CD4-positive, alpha-beta T cell treated with Interleukin-2 at 100 ng/mL for 4 hours (primary cell): Measurements from ENCODE around the gene MOV10L1.
"Not testable (repeated sequence)": the region's sequence is repeated elsewhere in the genome, so short reads cannot be mapped to it uniquely, and the experiment has no call there.

Experiments used
- DNase-seq: peaks from one replicate; pipeline ENCODE4 v3.0.0-alpha.2; 2020; ENCODE audit warnings: low spot score

Gene MOV10L1

DNA sequence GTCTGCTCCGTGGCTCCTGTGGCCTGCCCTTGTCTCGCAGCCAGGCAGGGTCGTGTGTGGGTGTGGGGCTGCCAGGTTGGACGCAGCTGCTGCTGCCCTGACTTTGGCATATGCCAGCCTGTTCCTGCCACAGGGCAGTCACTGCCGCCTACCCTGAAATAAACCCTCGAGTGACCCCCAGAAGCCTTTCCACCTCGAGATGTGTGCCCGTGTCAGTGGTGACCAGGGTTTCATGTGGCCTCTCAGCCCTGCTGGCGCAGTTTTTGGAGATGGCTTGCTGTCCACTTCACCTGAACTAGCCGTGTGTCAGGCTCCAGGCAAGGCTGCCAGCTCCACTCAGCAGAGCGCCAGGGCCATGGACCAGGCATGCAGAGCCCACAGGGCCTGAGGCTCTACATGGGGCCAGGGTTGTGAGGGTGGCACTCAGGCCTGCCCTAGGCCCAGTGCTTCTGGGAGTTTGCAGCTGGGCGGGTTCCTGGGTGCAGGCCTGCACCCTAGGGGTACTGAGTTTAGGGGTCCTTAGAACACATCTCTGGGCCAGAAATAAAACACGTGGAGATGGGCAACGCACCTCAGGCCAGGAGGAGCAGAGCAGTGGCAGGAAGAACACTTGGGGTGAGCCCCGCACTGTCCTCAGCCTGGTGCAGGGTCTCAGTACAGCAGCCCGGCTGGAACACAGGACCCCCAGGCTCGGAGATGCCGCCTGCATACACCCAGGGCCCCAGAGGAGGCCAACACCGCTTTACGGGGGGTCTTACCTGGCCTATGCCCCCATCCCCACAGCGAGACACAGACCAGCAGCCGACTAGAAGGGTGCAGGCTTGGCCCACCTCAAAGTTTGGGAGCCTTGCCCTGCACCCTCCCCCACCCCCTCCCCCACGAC is 71.9 kb downstream of the MOV10L1 start:
- DNase-seq = no peak

DNA sequence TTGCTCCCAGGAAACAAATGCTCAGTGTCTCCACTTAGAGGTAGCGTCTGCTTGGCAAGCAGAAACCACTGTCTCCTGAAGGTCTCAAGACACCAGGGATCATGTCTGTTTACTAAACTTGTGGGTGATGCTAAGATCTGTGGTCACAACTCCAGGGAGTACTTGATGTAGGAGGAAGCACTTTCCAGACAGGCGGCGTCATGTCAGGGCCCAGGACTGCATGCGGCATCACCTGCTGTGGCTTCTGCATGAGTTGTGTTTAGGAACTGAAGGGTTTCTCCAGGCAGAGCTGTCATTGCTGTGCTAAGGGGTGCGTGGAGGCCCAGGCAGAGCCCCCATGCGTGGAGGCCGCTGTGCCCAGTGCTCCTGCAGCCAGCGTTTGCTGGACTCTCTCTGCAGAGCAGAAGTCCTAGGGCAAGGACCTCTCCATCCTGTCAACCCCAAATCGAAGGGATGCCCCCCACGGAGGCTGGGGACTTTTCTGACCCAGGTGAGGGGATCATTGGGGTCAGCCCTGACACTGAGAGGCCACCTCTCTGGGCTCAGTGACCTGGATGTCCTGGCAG is 72.7 kb downstream of the MOV10L1 start:
- DNase-seq = no peak

DNA sequence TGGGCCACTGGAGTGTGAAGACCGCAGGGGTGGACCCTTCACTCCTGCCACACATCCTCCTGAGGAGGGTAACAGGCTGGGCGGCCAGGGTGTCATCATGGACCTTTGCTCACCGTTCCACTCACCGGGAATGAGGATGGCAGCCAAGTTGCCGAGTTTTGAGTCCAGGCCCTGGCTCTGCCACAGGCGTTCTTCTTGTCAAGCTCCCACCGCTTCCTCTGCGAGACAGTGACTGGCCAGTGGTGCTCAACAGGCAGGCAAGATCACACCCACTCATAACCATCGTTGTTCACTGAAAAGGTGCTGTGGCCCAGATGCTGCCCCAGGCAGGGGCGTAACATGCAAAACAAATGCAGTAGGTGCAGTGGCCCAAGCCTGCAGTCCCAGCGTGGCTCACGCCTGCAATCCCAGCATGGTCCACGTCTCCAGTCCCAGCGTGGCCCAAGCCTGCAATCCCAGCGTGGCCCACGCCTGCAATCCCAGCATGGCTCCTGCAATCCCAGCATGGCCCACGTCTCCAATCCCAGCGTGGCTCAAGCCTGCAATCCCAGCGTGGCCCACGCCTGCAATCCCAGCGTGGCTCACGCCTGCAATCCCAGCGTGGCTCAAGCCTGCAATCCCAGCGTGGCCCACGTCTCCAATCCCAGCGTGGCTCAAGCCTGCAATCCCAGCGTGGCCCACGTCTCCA is 75.8 kb downstream of the MOV10L1 start:
- DNase-seq = no peak

DNA sequence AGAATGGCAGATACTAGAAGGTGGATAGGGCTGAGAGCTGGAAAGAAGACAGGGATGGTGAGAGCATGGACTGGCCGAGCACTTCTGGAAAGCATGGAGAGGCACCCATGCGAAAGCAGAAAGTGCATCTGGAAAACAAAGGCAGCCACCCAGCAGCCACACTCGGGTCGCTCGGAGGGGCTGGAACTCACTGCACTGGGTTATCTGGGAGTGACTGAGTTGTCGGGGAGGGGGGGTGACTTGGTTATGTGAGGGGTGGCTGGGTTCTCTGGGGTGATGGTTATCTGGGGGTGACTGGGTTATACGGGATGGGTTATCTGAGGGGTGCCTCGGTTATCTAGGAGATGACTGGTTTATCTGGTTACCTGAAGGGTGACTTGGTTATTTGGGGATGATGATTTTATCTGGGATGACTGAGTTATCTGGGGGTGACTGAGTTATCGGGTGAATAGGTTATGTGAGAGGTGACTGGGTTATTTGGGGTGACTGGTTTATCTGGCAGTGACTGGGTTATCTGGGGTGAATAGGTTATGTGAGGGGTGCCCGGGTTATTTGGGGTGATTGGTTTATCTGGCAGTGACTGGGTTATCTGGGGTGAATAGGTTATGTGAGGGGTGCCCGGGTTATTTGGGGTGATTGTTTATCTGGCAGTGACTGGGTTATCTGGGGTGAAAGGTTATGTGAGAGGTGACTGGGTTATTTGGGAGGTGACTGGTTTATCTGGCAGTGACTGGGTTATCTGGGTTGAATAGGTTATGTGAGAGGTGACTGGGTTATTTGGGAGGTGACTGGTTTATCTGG is 78.1 kb downstream of the MOV10L1 start:
- no peak for DNase-seq

DNA sequence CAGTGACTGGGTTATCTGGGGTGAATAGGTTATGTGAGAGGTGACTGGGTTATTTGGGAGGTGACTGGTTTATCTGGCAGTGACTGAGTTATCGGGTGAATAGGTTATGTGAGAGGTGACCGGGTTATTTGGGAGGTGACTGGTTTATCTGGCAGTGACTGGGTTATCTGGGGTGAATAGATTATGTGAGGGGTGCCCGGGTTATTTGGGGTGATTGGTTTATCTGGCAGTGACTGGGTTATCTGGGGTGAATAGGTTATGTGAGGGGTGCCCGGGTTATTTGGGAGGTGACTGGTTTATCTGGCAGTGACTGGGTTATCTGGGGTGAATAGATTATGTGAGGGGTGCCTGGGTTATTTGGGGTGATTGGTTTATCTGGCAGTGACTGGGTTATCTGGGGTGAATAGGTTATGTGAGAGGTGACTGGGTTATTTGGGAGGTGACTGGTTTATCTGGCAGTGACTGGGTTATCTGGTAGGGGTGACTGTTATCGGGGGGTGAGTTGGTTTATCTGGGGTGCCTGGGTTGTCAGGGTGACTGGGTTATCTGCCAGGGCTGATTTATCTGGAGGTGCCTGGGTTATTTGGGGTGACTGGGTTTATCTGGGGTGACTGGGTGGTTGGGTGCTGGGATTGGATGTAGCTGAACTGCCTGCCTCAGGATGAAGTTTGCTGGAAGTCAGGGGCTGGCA is 78.8 kb downstream of the MOV10L1 start:
- not testable (repeated sequence) for DNase-seq

DNA sequence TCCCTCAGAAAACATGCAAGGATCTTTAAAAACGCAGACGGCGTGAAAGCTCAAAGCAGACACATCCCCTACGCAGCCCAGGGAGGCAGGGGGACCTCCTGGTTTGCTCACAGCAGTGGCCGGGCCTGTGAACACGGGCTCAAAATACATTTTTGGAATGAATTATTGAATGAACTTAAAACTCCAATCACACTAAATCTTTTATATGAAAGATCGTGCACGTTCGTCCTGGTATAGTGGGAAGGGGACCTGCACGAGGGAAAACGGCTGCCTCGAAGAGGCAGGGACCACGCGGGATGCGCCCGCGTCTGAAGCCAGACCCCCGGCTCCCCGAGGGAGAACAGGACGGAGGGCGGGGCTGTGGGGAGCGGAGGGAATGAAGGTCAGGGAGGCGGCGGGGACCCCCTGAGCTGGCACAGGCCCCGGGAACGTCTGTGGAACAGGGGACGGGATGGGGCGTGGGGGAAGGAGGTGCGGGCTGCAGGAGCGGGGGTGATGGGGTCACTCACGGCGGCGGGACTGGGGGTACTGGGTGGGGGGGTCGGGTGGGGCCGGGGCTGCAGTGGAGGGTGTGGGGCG is 79.5 kb downstream of the MOV10L1 start:
- DNase-seq = no peak

DNA sequence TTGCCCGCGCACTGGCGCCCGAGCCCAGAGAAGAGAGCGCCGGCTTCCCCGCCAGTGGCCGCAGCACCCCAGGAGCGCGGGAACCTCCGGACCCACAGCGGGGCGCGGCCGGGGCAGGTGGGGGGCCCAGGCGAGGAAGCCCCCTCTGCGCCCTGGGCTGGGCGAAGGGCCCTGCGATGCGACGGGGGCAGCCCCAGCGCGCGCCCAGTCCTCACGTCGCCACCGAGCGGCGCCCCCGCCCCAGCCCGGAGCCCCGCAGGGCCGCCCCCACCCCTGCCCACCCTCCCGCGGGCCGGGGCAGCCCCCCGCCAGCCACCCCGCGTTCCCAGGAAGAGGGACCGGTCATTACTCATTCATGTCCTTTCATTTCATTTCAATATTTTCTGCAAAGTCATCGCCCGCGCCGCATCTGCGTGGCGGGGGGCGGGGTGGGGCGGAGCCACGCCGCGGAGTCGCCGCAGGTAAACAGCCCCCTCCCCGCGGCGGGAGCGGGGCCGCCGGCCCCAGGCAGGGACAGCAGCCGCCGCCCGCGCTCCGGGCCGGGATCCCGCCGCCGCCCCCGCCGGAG is 80.1 kb downstream of the MOV10L1 start:
- no peak for DNase-seq

DNA sequence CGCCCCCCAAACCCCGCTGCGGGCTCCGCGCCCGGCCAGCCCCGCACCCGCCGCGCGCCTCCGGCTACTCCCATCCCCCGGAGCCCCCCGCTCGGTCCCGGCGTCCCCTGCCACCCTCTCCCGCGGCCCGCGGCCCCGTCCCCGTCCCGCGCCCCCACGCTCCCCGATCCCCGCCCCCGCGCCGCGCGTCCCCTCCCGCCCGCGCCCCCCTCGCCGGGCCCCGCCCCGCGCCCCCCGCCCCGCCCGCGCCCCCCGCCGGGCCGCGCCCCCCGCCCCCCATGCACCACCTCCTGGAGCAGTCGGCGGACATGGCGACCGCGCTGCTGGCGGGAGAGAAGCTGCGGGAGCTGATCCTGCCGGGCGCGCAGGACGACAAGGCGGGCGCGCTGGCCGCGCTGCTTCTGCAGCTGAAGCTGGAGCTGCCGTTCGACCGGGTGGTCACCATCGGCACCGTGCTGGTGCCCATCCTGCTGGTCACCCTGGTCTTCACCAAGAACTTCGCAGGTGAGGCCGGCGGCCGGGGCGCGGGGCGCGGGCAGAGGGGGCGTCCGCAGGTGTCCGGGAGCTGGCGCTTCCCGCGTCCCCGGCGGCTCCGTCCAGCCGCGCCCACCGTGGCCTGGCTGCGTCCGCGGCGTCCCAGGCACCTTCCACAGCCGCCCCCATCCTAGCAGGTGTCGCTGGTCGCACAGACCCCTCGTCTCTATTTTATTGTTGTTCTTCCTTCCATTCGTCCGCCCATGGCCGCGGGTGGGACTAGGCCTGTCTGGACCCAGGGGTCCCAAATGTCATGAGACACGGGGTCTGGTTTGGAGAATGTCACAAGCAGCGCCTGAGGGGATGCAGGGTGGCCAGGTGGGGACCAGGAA is 80.9 kb downstream of the MOV10L1 start, which contains the start of gene PANX2:
TSS of gene PANX2 (plus strand) at position 279 of the 866 bp plus-strand sequence. CDS start at position 279, 0 bp downstream.
- DNase-seq = no peak

DNA sequence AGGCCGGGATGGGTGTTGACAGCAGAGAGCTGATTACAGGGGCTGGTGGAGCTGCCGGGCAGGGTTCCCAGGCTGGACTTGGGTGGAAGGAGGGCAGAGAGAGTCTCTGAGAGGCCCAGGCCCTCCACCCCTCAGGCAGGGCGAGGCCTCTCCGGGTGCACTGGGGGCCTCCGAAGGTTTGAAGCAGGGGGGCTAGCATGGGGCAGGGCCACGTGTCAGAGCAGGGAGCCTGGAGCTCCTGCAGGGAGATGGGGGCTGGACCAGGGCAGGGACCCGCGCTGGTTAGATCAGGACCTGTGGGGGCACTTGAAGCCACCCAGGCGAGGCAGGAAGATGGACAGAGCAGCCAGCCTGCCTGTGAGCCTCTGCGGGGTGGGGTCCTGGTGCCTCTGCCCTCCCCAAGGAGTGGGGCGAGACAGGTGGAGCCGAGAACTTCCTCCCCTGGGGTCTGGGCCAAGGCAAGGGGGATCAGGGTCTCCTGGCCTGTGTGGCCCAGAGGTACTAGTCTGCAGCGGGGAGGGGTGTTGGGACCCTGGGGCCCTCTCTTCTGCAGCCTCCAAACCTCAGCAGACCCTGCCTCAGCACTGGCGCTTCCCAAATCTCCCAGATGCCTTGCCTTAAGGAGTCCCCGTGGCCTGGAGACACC is 81.6 kb downstream of the MOV10L1 start:
- no peak for DNase-seq

DNA sequence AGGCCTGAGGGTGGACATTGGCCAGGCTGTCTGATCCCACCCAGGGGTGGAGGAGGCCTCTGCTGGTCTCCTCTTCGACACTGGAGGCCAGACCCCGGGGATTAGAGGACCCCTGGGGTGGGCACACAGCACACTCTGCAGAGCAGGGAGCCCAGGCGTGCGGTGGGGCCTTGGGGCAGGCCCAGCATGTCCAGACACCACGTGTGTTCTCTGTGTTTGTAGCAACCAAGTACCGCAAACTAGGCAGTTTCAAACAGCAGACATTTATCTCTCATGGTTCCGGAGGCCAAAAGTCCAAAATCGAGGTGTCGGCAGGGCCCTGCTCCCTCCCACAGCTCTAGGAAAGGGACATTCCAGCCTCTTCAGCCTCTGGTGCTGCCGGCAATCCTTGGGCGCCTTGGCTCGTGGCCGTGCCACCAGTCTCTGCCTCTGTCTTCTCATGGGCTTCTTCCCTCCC is 82.2 kb downstream of the MOV10L1 start:
- DNase-seq = no peak

DNA sequence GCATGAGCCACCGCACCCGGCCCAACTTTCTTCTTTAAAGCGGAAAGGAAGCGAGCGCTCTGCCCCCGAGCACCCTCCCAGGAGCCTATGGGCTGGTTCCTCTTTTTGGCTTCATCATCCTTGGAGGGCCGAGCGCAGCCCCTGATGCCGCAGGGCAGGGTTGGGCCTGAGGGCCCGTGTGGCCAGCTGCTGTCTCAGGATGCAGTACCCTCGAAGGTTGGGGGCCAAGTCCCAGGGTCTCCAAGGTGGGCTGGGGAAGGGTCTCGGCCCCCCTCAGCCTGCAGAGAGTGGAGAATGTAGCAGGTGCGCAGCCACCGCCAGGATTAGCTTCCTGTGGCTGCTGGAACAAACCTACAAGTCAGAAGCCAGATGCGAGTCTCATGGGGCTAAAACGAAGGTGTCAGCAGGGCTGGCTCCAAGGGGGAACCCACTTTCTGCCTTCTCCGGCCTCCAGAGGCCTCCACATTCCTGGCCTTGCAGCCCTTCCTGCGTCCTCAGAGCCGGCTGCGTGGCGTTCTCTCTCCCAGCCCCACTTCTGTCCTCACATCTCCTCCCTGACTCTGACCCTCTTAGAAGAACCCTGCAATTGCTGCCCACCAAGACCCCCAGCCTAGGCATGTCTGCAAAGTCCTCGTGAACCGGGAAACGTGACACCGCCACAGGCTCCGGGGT is 83.6 kb downstream of the MOV10L1 start:
- no peak for DNase-seq

DNA sequence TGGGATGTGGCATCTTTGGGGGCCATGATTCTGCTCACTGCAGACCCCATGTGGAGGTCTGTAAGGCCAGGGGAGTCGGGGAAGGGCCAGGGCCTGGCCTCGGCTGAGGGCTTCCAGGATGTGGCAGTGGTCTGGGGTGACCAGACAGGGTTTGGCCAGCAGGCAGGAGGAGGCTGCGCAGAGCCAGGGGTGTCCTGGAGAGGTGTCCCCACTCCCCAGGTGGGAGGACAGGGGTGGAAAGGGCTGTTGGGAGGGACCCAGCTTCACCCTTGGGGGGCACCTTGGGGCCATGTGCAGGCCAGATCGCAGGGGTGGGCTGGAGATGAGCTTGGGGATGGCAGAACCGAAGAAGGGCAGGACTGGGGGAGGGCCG is 84.2 kb downstream of the MOV10L1 start:
- DNase-seq = no peak

DNA sequence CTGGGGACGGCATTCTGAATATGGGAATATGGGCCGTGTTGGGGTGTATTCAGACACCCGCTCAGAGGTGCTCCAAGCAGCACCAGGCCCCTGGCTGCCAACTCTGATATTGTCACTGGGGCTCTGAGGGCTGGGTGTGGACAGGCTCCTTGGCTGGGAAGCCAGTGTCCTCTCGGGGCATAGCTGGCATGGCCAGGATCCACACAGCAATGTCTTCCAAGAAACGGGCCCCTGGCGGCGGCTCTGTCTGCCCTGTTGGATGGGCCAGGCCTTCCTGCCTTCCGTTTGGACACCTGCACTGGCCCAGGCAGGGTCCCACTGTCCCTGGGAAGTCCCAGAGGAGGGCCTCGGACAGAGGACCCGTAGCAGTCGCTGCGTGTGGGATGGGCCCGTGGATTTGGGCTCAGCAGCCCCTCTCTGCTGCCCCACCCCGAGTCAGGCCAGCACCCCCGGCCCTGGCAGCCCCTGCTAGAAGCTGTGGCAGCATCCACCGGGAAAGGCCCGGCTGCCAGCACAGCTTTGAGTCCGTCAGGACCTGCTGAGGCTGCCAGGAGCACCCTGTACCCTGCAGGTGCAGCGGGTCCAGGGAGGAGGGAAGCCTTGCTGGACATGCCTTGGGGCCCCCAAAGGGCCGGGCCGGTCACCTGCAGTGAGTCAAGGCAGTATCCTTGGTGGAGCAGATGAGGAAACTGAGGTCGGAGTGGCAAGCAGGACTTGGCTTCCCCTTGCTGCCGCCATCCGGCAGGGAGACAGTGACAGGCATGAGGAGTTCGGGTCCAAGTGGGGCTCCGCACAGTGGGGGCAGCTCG is 84.8 kb downstream of the MOV10L1 start:
- DNase-seq = no peak

DNA sequence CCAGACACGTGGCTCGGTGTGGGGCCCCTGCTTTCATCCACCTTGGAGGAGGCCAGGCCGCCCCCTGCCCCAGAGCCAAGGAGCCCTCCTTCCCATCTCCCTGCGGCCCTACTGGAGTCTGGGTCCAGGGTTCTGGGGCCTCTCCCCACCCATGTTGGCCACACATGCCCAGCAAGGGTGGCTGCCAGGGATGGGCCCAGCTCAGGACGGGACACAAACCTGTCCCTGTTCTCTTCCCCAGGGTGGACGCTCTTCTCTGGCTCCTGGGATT is 85.3 kb downstream of the MOV10L1 start:
- no peak for DNase-seq

DNA sequence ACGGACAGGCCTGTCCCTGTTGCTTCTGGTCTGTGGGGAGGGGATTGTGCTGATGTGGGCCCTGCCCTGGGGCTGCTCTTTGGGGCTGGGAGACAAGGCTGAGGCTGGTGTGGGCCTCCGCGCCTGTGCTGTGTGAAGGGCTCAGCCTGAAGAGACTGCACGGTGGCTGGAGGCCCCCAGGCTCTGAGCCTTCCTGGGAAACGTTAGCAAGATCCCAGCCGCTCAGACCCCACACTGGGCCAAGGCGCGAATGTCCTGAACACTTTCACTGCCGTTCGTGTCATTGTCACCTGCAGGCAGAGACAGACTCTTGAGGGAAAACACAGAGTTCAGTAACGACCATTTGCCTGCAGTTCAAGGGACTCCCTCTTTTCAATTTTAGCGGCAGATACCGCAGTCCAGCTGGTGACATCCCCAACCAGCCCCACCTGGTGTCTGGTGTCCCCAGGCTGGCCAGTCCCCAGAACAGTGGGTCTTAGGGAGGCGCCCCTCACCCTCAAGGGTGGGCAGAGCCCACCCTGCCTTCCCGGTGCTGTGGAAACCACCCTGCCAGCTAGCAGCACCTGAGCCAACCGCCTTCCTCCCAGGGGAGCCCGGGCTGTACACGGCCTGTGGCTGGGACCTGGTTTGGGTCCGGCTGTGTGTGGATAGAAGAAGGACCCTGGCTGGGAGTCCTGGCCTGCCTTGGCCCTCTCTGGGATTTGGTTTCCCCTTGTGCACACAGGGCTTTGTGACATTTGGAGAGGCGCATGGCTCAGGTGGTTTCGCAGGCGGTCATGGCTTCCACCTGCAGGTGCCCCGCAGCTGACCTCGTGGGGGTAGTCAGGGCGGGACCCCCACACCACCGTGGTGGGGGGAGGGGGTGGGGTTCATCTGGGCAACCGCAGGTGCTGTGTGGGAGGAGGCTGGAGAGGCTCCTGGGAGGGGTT is 86.4 kb downstream of the MOV10L1 start:
- DNase-seq = no peak

DNA sequence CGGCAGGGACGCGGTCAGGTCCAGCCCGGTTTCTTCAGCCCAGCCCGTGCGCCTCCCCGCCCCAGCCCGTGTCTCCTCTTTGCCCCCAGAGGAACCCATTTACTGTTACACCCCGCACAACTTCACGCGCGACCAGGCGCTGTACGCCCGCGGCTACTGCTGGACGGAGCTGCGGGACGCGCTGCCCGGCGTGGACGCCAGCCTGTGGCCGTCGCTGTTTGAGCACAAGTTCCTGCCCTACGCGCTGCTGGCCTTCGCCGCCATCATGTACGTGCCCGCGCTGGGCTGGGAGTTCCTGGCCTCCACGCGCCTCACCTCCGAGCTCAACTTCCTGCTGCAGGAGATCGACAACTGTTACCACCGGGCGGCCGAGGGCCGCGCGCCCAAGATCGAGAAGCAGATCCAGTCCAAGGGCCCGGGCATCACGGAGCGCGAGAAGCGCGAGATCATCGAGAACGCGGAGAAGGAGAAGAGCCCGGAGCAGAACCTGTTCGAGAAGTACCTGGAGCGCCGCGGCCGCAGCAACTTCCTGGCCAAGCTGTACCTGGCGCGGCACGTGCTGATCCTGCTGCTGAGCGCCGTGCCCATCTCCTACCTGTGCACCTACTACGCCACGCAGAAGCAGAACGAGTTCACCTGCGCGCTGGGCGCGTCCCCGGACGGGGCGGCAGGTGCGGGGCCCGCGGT is 87.2 kb downstream of the MOV10L1 start:
- no peak for DNase-seq
